ENCODE measurements around the gene PIAS4.

PIAS4 gene

GRCh38 chr19:4023600-4024398 is 16.3 kb downstream of the PIAS4 start:
- DNase-seq: no peak

- DNase-seq: no peak
Observed at GRCh38 chr19:4025317-4025716, 17.8 kb downstream of the PIAS4 start.

GRCh38 chr19:4027146-4027545 is 19.6 kb downstream of the PIAS4 start:
- no peak for DNase-seq

- DNase-seq: no peak
Observed at GRCh38 chr19:4028334-4029246, 21.1 kb downstream of the PIAS4 start.

GRCh38 chr19:4029247-4029614 is 21.7 kb downstream of the PIAS4 start:
- DNase-seq: no peak

GRCh38 chr19:4030552-4030951 is 23.0 kb downstream of the PIAS4 start:
- DNase-seq: no peak

- DNase-seq: no peak
Observed at GRCh38 chr19:4030981-4031380, 23.4 kb downstream of the PIAS4 start.

- DNase-seq: no peak
Observed at GRCh38 chr19:4031420-4031819, 23.9 kb downstream of the PIAS4 start.

- no peak for DNase-seq
Observed at GRCh38 chr19:4032436-4032835, 24.9 kb downstream of the PIAS4 start.

- DNase-seq: no peak
Observed at GRCh38 chr19:4033028-4033956, 25.8 kb downstream of the PIAS4 start.

- no peak for DNase-seq
Observed at GRCh38 chr19:4034048-4035017, 26.8 kb downstream of the PIAS4 start.

GRCh38 chr19:4035018-4035566 is 27.6 kb downstream of the PIAS4 start:
- no peak for DNase-seq

GRCh38 chr19:4035582-4035981 is 28.0 kb downstream of the PIAS4 start:
- DNase-seq: no peak

- DNase-seq: no peak
Observed at GRCh38 chr19:4036576-4037300, 29.2 kb downstream of the PIAS4 start.

- DNase-seq: no peak
Observed at GRCh38 chr19:4037301-4037949, 29.9 kb downstream of the PIAS4 start.

- DNase-seq: no peak
Observed at GRCh38 chr19:4038057-4038456, 30.5 kb downstream of the PIAS4 start.

GRCh38 chr19:4038661-4039423 is 31.3 kb downstream of the PIAS4 start:
- DNase-seq: no peak

- no peak for DNase-seq
Observed at GRCh38 chr19:4042064-4042730, 34.7 kb downstream of the PIAS4 start.

- no peak for DNase-seq
Observed at GRCh38 chr19:4042731-4043082, 35.2 kb downstream of the PIAS4 start.

All from NCI-H1930 (cell line).